HG03045 (cell line): Measurements from ENCODE around the gene HCFC1R1.

Experiments
- ATAC-seq: cut with Tn5 transposase; IDR thresholded peaks from one replicate; pipeline ENCODE4 v1.9.1; 2021; ENCODE audit warnings: mild to moderate bottlenecking, moderate library complexity; ENCODE audit not compliant: unreplicated experiment

The HCFC1R1 gene

GRCh38 chr16:3020604-3021448 lies 2.9 kb downstream of the HCFC1R1 start:
- no peak for ATAC-seq

GRCh38 chr16:3020247-3020603 lies 3.5 kb downstream of the HCFC1R1 start, which contains the start of gene TNFRSF12A:
TNFRSF12A (plus strand) TSS chr16:3020368; CDS start chr16:3020398, 30 bp downstream.
- ATAC-seq: no peak

GRCh38 chr16:3019594-3020246 lies 4.0 kb downstream of the HCFC1R1 start:
- ATAC-seq: no peak

- ATAC-seq: no peak
Measured at GRCh38 chr16:3017794-3018506, 5.8 kb downstream of the HCFC1R1 start, which contains the start of gene CLDN6. CLDN6 (minus strand) TSS chr16:3018183; CDS start chr16:3016021, 2,162 bp downstream.

- no peak for ATAC-seq
Measured at GRCh38 chr16:3017344-3017743, 6.4 kb downstream of the HCFC1R1 start.

- no peak for ATAC-seq
Measured at GRCh38 chr16:3015865-3016521, 7.7 kb downstream of the HCFC1R1 start.

GRCh38 chr16:3014971-3015370 lies 8.8 kb downstream of the HCFC1R1 start:
- no peak for ATAC-seq

- ATAC-seq: no peak
Measured at GRCh38 chr16:3013998-3014690, 9.6 kb downstream of the HCFC1R1 start.

GRCh38 chr16:3013491-3013951 lies 10.2 kb downstream of the HCFC1R1 start:
- no peak for ATAC-seq

GRCh38 chr16:3012828-3013420 lies 10.8 kb downstream of the HCFC1R1 start, which contains the start of gene CLDN9:
CLDN9 (plus strand) TSS chr16:3012923; CDS start chr16:3013363, 440 bp downstream.
- ATAC-seq: no peak

GRCh38 chr16:3012246-3012645 lies 11.5 kb downstream of the HCFC1R1 start:
- ATAC-seq: no peak

- ATAC-seq: no peak
Measured at GRCh38 chr16:3010510-3010909, 13.2 kb downstream of the HCFC1R1 start.

- ATAC-seq: no peak
Measured at GRCh38 chr16:3009568-3010390, 14.0 kb downstream of the HCFC1R1 start.

- ATAC-seq: no peak
Measured at GRCh38 chr16:3008690-3009037, 15.1 kb downstream of the HCFC1R1 start.

GRCh38 chr16:3007957-3008689 lies 15.6 kb downstream of the HCFC1R1 start:
- no peak for ATAC-seq

- ATAC-seq: no peak
Measured at GRCh38 chr16:3007059-3007956, 16.4 kb downstream of the HCFC1R1 start.

GRCh38 chr16:3004781-3005284 lies 18.9 kb downstream of the HCFC1R1 start:
- no peak for ATAC-seq
